Immature natural killer cell (primary cell): ENCODE data around the gene NR2F1-AS1. TPM values are rescaled to one million over a fixed set of nuclear protein-coding genes. Genes with fewer than 3 reads are reported as not detected.
"Not testable (repeated sequence)": the region's sequence is repeated elsewhere in the genome, so short reads cannot be mapped to it uniquely, and the experiment has no call there.

Experiments used
- DNase-seq, 3 donors: peaks; one replicate each; pipeline ENCODE4 v3.0.0; 2022; ENCODE audit warnings: mixed read lengths in 1 of 3
- H3K27ac Mint-ChIP-seq, 6 donors: one replicate each; pipeline ENCODE4 v1.8.0; 2020; ENCODE audit warnings: mixed read lengths in 6 of 6, mild to moderate bottlenecking in 5 of 6, inconsistent platforms in 4 of 6, moderate library complexity in 3 of 6
- H3K27me3 Mint-ChIP-seq, 3 donors: one replicate each; pipeline ENCODE4 v1.8.0; 2020 to 2021; ENCODE audit warnings: low read depth in 3 of 3, mild to moderate bottlenecking in 3 of 3, mixed read lengths in 3 of 3, moderate library complexity in 3 of 3, inconsistent platforms in 1 of 3
- H3K36me3 Mint-ChIP-seq, 3 donors: one replicate each; pipeline ENCODE4 v1.8.0; 2020; ENCODE audit warnings: mixed read lengths in 3 of 3, inconsistent platforms in 2 of 3, mild to moderate bottlenecking in 2 of 3
- H3K4me1 Mint-ChIP-seq, 2 donors: one replicate each; pipeline ENCODE4 v1.8.0; 2020; ENCODE audit warnings: inconsistent platforms in 2 of 2, mild to moderate bottlenecking in 2 of 2, mixed read lengths in 2 of 2, moderate library complexity in 1 of 2
- H3K4me3 Mint-ChIP-seq, 5 donors: one replicate each; pipeline ENCODE4 v1.8.0; 2020; ENCODE audit warnings: mild to moderate bottlenecking in 5 of 5, mixed read lengths in 5 of 5, inconsistent platforms in 3 of 5, moderate library complexity in 3 of 5
- H3K9me3 Mint-ChIP-seq, 6 donors: one replicate each; pipeline ENCODE4 v1.8.0; 2020; ENCODE audit warnings: mild to moderate bottlenecking in 6 of 6, mixed read lengths in 6 of 6, inconsistent platforms in 4 of 6, moderate library complexity in 3 of 6
- polyA plus RNA-seq, 3 donors: library from polyadenylated mRNA; unstranded; fragments of 300-500 nt; fragmentation: Illumina TruSeq; gene quantifications; one replicate each; pipeline ENCODE4 v1.2.3, GENCODE V29; 2021

NR2F1-AS1 gene
- polyA plus RNA-seq, 3 donors from 2014 or later = not detected

DNA sequence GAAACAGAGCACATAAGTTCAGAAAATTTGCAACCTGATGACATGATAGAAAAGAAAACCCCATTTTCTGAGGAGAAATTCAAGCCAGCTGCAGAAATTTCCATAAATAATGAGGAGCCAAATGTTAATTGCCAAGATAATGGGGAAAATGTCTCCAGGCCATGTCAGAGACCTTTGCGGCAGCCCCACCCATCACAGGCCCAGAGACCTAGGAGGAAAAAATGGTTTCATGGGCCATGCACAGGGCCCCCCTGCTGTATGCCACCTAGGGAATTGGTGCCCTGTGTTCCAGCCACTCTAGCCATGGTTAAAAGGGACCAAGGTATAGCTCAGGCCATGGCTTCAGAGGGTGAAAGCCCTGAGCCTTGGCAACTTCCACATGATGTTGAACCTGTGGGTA lies 118.1 kb downstream of the NR2F1-AS1 start:
- Mint-ChIP-seq H3K27ac (no peak overlapping the region), H3K4me1 (no peaks in the 10 kb centered on the region), H3K36me3 (peaks cover 0 to 5% (median 0%) of the 10 kb centered on the region in 3 donors), H3K4me3 (no peak overlapping the region), H3K27me3 (peaks cover 0 to 3% (median 0%) of the 10 kb centered on the region in 3 donors), H3K9me3 (peaks cover 2 to 38% (median 18%) of the 10 kb centered on the region in 6 donors)
- no peak for DNase-seq

DNA sequence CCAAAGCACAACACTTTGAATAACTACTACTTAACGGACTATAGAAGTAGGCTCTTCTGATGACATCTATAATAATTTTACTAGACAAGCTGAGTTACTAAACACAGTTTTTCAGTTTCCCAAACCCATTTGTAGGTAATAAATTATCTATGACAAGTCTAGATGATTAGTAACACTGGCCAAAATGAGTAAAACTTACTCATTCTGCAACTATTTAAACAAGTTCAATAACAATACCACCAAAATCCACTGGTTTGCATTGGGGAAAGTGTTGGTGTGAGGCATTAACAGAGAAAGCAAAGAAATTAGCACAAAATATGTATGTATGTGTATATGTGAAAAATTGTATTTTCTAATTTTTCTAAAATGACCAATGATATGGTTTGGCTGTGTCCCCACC lies 119.3 kb downstream of the NR2F1-AS1 start:
- peaks cover 0 to under 1% (median 0%) of the 10 kb centered on the region in 3 donors for H3K27me3 Mint-ChIP-seq
- H3K4me1 Mint-ChIP-seq = no peaks in the 10 kb centered on the region
- H3K9me3 Mint-ChIP-seq = peaks cover 2 to 32% (median 18%) of the 10 kb centered on the region in 6 donors
- H3K4me3 Mint-ChIP-seq = no peak overlapping the region
- no peak overlapping the region for H3K27ac Mint-ChIP-seq
- H3K36me3 Mint-ChIP-seq = peaks cover 0 to 5% (median 0%) of the 10 kb centered on the region in 3 donors
- DNase-seq = no peak

DNA sequence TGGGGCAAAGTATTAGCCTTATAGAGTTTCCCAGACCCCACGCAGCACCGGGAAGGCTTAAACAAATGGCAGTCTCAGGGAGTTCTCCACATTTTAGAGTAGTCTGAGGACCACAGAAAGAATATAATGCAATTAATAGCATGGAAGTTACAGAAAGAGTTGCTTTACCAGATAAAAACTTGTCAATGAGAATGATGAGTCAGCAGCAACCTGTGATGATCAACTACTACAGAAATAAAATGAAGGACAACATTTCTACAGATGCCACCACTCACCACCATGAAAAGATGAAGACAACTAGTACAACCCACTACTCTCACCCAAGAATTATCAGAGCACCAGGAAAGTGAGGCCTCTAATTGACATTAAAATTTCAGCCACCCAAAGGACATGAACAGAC lies 120.7 kb downstream of the NR2F1-AS1 start:
- H3K9me3 Mint-ChIP-seq = peaks cover 2 to 23% (median 17%) of the 10 kb centered on the region in 6 donors
- no peaks in the 10 kb centered on the region for H3K4me1 Mint-ChIP-seq
- no peak overlapping the region for H3K4me3 Mint-ChIP-seq
- no peak for DNase-seq
- no peak overlapping the region for H3K27ac Mint-ChIP-seq
- H3K27me3 Mint-ChIP-seq = peaks cover 0 to 3% (median 0%) of the 10 kb centered on the region in 3 donors
- peaks cover 0 to 5% (median 0%) of the 10 kb centered on the region in 3 donors for H3K36me3 Mint-ChIP-seq

DNA sequence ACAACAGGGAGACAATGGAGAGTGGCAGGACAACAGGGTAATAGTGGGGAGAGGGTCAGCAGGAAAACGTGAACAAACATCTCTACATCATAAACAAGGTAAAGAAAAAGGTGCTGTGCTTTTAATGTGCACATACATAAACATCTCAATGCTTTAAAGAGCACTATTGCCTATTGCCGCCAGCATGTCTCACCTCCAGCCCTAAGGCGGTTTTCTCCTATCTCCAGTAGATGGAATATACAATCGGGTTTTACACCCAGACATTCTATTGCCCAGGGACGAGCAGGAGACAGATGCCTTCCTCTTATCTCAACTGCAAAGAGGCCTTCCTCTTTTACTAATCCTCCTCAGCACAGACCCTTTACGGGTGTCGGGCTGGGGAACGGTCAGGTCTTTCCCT lies 124.2 kb downstream of the NR2F1-AS1 start:
- not testable (repeated sequence) for H3K27me3 Mint-ChIP-seq, H3K4me3 Mint-ChIP-seq, H3K4me1 Mint-ChIP-seq, H3K36me3 Mint-ChIP-seq, H3K27ac Mint-ChIP-seq, H3K9me3 Mint-ChIP-seq, DNase-seq

DNA sequence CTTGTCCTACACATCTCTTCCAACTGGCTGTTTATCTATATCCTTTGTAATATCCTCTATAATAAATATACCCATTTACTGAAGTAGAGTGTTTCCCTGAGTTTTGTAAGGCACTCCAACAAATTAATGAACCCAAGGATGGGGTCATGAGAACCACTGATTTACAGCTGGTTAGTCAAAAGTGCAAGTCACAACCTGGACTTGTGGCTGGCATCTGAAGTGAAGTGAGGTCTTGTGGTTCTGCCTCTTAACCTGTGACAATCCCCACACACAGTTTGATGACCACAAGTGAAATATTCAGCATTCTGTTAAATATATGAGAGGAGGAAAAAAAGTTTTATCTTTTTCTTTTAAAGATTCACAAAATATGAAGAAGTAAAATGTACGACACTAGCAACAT lies 126.1 kb downstream of the NR2F1-AS1 start:
- Mint-ChIP-seq H3K36me3 (no peaks in the 10 kb centered on the region), H3K4me1 (no peaks in the 10 kb centered on the region), H3K27ac (no peak overlapping the region), H3K27me3 (peaks cover 0 to 3% (median 2%) of the 10 kb centered on the region in 3 donors), H3K9me3 (peaks cover 0 to 5% (median 0%) of the 10 kb centered on the region in 6 donors), H3K4me3 (no peak overlapping the region)
- DNase-seq = no peak

DNA sequence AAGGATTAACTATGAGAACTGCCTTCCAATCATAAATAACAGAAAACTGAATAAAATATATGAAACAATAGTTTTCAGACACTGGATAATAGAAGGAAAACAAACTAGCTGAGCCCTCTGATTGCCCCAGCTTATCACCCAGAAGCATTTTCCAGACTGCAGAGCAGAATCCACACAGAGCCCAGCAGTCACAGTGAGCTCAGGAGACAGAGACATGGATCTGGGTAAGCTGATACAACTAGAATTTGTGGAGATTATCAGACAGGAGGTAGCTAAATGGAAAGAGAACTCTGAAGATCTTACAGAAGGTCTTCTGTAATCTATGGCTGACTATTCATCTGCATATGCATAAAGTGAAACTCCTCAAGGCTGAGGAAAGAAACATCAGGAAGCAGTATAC lies 128.8 kb downstream of the NR2F1-AS1 start:
- Mint-ChIP-seq H3K4me3 (no peak overlapping the region), H3K27ac (no peak overlapping the region), H3K36me3 (no peaks in the 10 kb centered on the region), H3K27me3 (peaks cover 0 to 3% (median 2%) of the 10 kb centered on the region in 3 donors), H3K4me1 (no peaks in the 10 kb centered on the region), H3K9me3 (peaks cover 0 to 5% (median 0%) of the 10 kb centered on the region in 6 donors)
- no peak for DNase-seq

DNA sequence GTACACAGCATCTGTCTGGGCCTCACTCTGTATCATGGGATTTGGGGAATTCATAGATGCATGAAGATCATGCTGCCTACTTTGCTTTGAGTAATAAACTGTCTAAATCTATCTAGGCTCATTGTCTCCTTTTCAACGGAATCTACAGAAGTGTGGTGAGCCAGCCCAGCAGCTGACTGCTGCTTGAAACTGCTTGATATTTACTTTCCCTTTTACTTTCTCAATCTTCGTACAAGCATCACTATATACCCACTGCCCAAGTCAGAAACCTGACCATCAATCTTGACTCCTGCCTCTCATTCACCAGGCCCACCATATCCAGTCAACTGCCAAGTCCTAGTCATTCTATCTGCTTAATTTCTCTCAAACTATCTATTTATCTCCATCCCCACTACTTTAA lies 142.9 kb downstream of the NR2F1-AS1 start:
- Mint-ChIP-seq H3K36me3 (no peaks in the 10 kb centered on the region), H3K4me3 (no peak overlapping the region), H3K27me3 (peaks cover 0 to 4% (median 0%) of the 10 kb centered on the region in 3 donors), H3K4me1 (no peaks in the 10 kb centered on the region), H3K27ac (no peak overlapping the region), H3K9me3 (peaks cover 0 to 20% (median 5%) of the 10 kb centered on the region in 6 donors)
- DNase-seq = no peak

DNA sequence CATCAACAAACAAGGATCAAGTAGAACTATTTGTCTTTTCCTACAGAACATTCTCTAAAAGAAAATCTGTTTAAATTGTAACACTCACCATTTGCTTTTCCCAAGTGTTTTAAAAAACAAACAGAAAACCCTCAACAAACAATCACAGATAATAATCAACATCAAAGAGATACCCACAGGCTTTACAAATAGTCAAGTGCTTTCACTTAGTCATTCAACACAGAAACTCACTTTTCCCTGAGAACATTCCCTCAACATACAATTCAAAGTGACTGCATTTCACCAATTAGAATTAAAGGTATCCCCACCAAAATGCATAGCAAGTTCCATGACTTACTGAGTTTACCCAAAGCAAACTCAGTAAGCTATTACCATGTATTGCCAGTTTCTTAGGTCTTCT lies 144.9 kb downstream of the NR2F1-AS1 start:
- no peak for DNase-seq
- peaks cover 0 to 4% (median 0%) of the 10 kb centered on the region in 3 donors for H3K27me3 Mint-ChIP-seq
- peaks cover 0 to 16% (median 2%) of the 10 kb centered on the region in 6 donors for H3K9me3 Mint-ChIP-seq
- H3K4me1 Mint-ChIP-seq = no peaks in the 10 kb centered on the region
- no peak overlapping the region for H3K27ac Mint-ChIP-seq
- H3K36me3 Mint-ChIP-seq = no peaks in the 10 kb centered on the region
- H3K4me3 Mint-ChIP-seq = no peak overlapping the region

DNA sequence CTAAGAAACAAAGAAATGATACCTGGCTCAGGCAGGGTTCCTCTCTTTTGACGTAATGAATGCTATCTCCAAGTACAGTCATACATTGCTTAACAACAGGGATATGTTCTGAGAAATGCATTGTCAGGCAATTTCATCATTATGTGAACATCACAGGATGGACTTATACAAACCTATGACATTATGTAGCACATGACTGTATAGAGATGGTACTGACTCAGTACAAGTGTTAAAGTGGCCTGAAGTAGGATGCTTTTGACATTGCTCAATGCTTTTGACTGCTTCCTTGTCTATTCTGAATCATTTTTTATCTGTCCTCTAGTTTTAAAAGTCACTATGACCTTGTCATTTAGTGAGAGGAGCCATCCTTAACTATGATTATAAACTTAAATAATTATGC lies 147.6 kb downstream of the NR2F1-AS1 start:
- no peak overlapping the region for H3K4me3 Mint-ChIP-seq
- peaks cover 0 to 15% (median 0%) of the 10 kb centered on the region in 6 donors for H3K9me3 Mint-ChIP-seq
- H3K36me3 Mint-ChIP-seq = no peaks in the 10 kb centered on the region
- H3K27me3 Mint-ChIP-seq = no peaks in the 10 kb centered on the region
- H3K27ac Mint-ChIP-seq = no peak overlapping the region
- no peak for DNase-seq
- no peaks in the 10 kb centered on the region for H3K4me1 Mint-ChIP-seq

DNA sequence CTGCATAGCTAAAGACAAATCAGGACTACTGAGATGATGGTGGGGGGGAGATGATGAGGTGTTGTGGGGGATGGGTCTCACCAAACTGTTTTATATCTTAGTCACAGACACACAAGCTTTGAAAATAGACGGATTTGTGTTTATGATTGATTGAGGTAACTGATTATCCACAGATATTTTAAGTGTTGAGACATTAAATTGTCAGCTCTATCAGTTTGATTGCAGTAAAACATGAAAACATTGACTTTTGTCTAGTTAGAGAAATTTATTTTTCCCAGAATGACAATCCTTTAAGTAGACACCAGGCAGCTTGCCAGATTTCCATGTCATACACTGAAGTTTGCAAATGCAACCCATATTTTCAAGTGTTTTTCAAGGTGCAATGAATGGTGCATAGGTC lies 149.8 kb downstream of the NR2F1-AS1 start:
- no peaks in the 10 kb centered on the region for H3K27me3 Mint-ChIP-seq
- H3K4me1 Mint-ChIP-seq = no peaks in the 10 kb centered on the region
- no peaks in the 10 kb centered on the region for H3K36me3 Mint-ChIP-seq
- no peak for DNase-seq
- H3K27ac Mint-ChIP-seq = no peak overlapping the region
- no peak overlapping the region for H3K4me3 Mint-ChIP-seq
- peaks cover 0 to 15% (median 0%) of the 10 kb centered on the region in 6 donors for H3K9me3 Mint-ChIP-seq

DNA sequence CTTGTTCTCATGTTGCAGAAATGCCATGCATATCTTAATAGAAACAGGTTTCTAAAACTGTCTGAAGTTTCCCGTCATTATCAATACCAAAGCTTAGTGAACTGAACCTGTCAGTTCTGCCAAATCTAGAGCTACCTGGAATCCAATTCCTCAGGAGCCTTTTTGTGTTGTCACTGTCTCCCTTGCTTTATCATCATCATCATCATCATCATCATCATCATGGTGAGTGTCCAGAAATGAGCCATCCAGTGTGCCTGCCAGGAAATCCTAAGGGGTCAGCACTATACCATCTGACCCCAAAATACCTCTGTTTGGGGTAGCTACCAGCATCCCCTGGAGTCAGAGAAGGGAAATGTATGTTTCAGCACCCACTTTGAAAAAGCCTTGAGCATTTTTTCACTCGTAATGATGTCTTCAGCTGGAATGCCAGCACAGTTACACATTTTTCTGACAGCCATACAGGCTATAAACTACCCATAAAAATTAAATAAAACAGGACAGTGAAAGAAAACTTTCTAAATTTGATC lies 150.3 kb downstream of the NR2F1-AS1 start:
- no peak for DNase-seq
- Mint-ChIP-seq H3K36me3 (no peaks in the 10 kb centered on the region), H3K27me3 (no peaks in the 10 kb centered on the region), H3K4me3 (no peak overlapping the region), H3K9me3 (peaks cover 0 to 15% (median 0%) of the 10 kb centered on the region in 6 donors), H3K4me1 (no peaks in the 10 kb centered on the region), H3K27ac (no peak overlapping the region)

DNA sequence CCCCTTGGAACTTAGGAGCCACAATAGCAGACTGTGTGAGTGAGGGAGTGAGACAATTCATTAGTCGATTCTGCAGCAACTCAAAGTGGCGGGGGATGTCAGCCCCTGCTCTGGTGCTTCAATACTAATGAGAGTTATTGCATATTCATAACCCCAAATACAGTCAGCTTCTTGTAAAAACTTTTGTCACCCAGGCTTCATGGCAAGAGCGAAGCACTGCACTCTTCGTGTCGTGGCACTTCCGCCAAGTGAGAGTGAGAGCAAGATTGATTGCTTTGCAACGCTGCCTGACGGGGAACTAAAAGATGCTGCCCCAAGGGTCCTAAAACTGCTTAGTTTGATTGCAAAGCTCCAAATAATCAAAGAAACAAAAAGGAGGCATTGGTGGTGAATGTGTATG lies 150.9 kb downstream of the NR2F1-AS1 start:
- Mint-ChIP-seq H3K27ac (no peak overlapping the region), H3K4me3 (no peak overlapping the region), H3K36me3 (no peaks in the 10 kb centered on the region), H3K4me1 (no peaks in the 10 kb centered on the region), H3K27me3 (no peaks in the 10 kb centered on the region), H3K9me3 (peaks cover 0 to 15% (median 0%) of the 10 kb centered on the region in 6 donors)
- no peak for DNase-seq

DNA sequence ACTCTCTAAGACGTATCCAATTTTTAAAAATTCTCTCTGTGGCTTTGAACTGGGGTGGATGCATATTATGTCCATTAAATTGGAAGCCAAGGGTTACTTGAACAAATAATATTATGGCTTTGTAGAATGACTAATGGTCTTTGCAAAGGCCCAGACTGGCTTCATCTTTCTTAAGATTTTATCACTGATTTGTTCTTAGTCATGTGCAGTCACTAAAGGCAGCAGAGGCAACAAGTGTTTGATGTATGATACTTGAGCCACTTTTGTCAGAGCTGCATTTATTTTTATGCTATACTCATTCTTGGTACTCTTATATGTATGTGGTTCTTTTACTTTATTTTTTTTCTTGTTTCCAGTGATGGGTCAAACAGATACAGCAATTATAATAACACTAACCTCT lies 152.2 kb downstream of the NR2F1-AS1 start:
- DNase-seq = no peak
- H3K27ac Mint-ChIP-seq = no peak overlapping the region
- no peaks in the 10 kb centered on the region for H3K4me1 Mint-ChIP-seq
- no peaks in the 10 kb centered on the region for H3K27me3 Mint-ChIP-seq
- H3K4me3 Mint-ChIP-seq = no peak overlapping the region
- H3K9me3 Mint-ChIP-seq = peaks cover 0 to 18% (median 0%) of the 10 kb centered on the region in 6 donors
- H3K36me3 Mint-ChIP-seq = no peaks in the 10 kb centered on the region

DNA sequence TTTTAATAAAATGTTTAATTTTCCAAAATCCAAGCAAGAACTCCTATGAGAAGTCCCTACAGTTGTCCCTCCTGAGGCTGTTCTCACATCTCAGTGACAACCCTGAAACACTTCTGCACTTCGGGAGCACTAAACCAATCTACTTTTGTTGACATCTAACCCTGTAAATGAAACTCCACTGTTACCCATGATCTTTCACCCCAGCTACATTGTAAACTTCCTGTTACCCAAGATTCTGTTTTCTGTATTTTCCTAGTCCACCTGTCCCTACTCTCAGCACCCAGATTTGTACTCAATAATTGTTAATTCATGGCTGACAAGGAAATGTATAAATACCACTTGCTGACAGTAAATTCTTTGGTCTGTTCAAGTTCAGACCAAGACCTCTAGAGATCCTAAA lies 153.7 kb downstream of the NR2F1-AS1 start:
- Mint-ChIP-seq H3K4me1 (no peaks in the 10 kb centered on the region), H3K27ac (no peak overlapping the region), H3K9me3 (peaks cover 0 to 18% (median 0%) of the 10 kb centered on the region in 6 donors), H3K27me3 (peaks cover 0 to 2% (median 2%) of the 10 kb centered on the region in 3 donors), H3K36me3 (no peaks in the 10 kb centered on the region), H3K4me3 (no peak overlapping the region)
- no peak for DNase-seq

DNA sequence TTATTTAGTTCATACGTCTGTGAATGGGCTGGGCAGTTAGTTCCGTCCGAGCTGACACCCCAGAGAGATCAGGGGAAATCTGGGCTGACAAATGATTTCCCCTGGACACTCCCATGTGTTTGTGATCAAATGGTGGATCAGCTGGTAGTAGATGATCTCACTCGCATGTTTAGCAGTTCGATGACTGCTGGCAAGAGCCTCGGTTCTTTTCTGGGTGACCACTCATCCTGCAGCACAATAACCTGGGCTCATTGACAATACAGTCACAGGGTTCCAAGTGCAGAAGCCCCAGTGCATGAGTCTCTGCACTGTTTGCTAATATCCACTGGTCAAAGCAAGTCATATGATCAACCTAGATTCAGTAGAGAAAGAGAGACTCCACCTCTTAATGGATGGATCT lies 155.9 kb downstream of the NR2F1-AS1 start:
- no peaks in the 10 kb centered on the region for H3K4me1 Mint-ChIP-seq
- no peak for DNase-seq
- H3K36me3 Mint-ChIP-seq = no peaks in the 10 kb centered on the region
- peaks cover 0 to 12% (median 0%) of the 10 kb centered on the region in 6 donors for H3K9me3 Mint-ChIP-seq
- H3K27ac Mint-ChIP-seq = no peak overlapping the region
- peaks cover 0 to 4% (median 2%) of the 10 kb centered on the region in 3 donors for H3K27me3 Mint-ChIP-seq
- no peak overlapping the region for H3K4me3 Mint-ChIP-seq
